Spleen (tissue), 11 donors: ENCODE data around the gene TWF2. TPM values are rescaled to one million over a fixed set of nuclear protein-coding genes. Genes with fewer than 3 reads are reported as not detected.
A peak's percentile ranks its signal among the peaks of the same experiment; 100 is the strongest.

Experiments
- DNase-seq: peaks from one replicate; pipeline ENCODE4 v3.0.0-alpha.2; 2020
- H3K27ac ChIP-seq, 8 donors: fragments of 200-600 bp; sonication (generic) in 7 of 8; 1 replicate in 4 of 8; 2 replicates in 4 of 8; pipeline versions ENCODE4 v1.5.0 to v1.8.0; 2016 to 2021; ENCODE audit warnings: inconsistent platforms in 4 of 8, mild to moderate bottlenecking in 4 of 8, moderate library complexity in 1 of 8
- H3K27me3 ChIP-seq, 7 donors: fragments of 200-600 bp; sonication (generic) in 6 of 7; replicated peaks in 1 of 7; 1 replicate in 4 of 7; 2 replicates in 3 of 7; pipeline versions ENCODE4 v1.5.0 to v1.8.0; 2016 to 2021; ENCODE audit warnings: inconsistent platforms in 3 of 7, mild to moderate bottlenecking in 1 of 7
- H3K36me3 ChIP-seq, 6 donors: fragments of 200-600 bp; sonication (generic) in 5 of 6; 1 replicate in 4 of 6; 2 replicates in 2 of 6; pipeline versions ENCODE4 v1.5.0 to v1.8.0; 2016 to 2021; ENCODE audit warnings: inconsistent platforms in 2 of 6
- H3K4me1 ChIP-seq, 6 donors: fragments of 200-600 bp; sonication (generic) in 5 of 6; 1 replicate in 3 of 6; 2 replicates in 3 of 6; pipeline versions ENCODE4 v1.5.0 to v1.8.0; 2016 to 2021; ENCODE audit warnings: inconsistent platforms in 3 of 6
- H3K4me3 ChIP-seq, 8 donors: fragments of 200-600 bp; sonication (generic) in 7 of 8; 1 replicate in 4 of 8; 2 replicates in 4 of 8; pipeline versions ENCODE4 v1.5.0 to v1.8.0; 2016 to 2021; ENCODE audit warnings: inconsistent platforms in 4 of 8, mild to moderate bottlenecking in 4 of 8, moderate library complexity in 2 of 8
- H3K9me3 ChIP-seq, 8 donors: fragments of 200-600 bp; sonication (generic) in 7 of 8; 1 replicate in 4 of 8; 2 replicates in 4 of 8; pipeline versions ENCODE4 v1.5.0 to v1.8.0; 2016 to 2021; ENCODE audit warnings: inconsistent platforms in 4 of 8
- POLR2A ChIP-seq, 3 donors: fragments of 450-650 bp; IDR thresholded peaks; one replicate each; pipeline ENCODE4 v1.5.1; 2017; ENCODE audit warnings: antibody characterized with exemption in 3 of 3, mild to moderate bottlenecking in 1 of 3
- POLR2AphosphoS5 ChIP-seq, 3 donors: sonication (generic); formaldehyde crosslinking; IDR thresholded peaks; one replicate each; pipeline ENCODE4 v1.5.1; 2017; ENCODE audit warnings: antibody characterized with exemption in 3 of 3
- WGBS, 5 donors: extraction: QIAGEN DNeasy Blood & Tissue Kit in 3 of 5; methylation state at CpG; one replicate each; pipeline versions ENCODE4 v1.1.5 to v1.1.7; 2013 to 2018; 5-methylcytosine and 5-hydroxymethylcytosine counted together
- intact Hi-C: fragments of 100-400 bp; cut with DNase I; formaldehyde crosslinking; loops from one replicate; pipeline ENCODE4 v1.15.0; 2023; ENCODE audit warnings: low total_unique reads
- polyA plus RNA-seq, 3 donors: library from polyadenylated mRNA; stranded (reverse); fragments of 200-250 nt; gene quantifications; one replicate each; pipeline ENCODE4 v1.2.1, GENCODE V29; 2013
- total RNA-seq, 7 donors: library from RNA; depleted of rRNA in 3 of 7; stranded (reverse); fragments of >200 nt in 3 of 7; fragmentation: NEBNext Ultra II Directional in 4 of 7; extraction: Animal tissue kit (Norgen Biotek cat#: 25700) in 4 of 7; gene quantifications; one replicate each; pipeline versions ENCODE4 v1.1.0 to v1.2.1, GENCODE V29; 2016 to 2021
- TF ChIP-seq, protein P1 (sequence below), 11 experiments: fragments of 200-600 bp in 7 of 11; fragments of 450-650 bp in 4 of 11; sonication (generic) in 4 of 11; IDR thresholded peaks in 8 of 11; conservative IDR thresholded peaks in 3 of 11; 1 replicate in 7 of 11; 2 replicates in 4 of 11; pipeline versions ENCODE4 v1.4.0 to v1.8.0; 2016 to 2021; ENCODE audit warnings: antibody characterized with exemption in 11 of 11, inconsistent platforms in 4 of 11, mild to moderate bottlenecking in 1 of 11
- donor health status: healthy with polysubstance abuse.
- donor health status: DM: no; HTN: no; CAD: no; lungs with moderate emphysema.
- donor health status: DM: no; HTN: no; CAD: no.
- donor health status: Bipolar disorder and iron deficiency.
- donor health status: healthy.
- donor health status: DM: no; HTN: no; CAD: no.
- donor health status: DM: yes; HTN: yes; CAD: no.

TWF2 gene
- total and polyA plus RNA-seq, 10 donors, result 47.3 to 109 (median 68.0) TPM

DNA sequence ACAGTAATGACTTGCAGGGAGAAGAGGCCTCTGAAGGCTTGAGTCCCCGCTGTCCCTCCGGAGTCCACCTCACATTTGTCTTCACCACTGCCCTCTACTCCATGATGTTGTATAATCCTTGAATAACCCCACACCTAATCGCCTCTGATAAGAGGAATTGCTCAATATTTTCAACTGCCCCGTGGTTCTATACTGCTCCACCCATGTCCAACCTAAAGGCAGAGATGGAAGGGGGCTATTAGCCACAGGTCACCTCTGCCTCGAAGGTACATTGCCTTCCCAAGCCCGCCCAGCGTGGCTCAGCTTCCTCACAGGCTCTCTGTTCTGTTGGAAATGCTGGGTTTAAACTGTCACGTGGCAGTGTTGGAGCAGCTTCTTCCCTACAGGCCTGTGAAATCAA lies 26.0 kb downstream of the TWF2 start:
- 72 to 94% (median 85%) methylated on average over 8 of the region's 8 CpGs for WGBS, 5 donors
- DNase-seq, result no peak
- Histone ChIP-seq H3K4me3 (no peak overlapping the region), H3K36me3 (peaks cover 0 to 84% (median 76%) of the 10 kb centered on the region in 6 donors), H3K27me3 (no peaks in the 10 kb centered on the region), H3K27ac (peak overlapping the region in 1 of 8 donors; percentile 85), H3K4me1 (peaks cover 17 to 40% (median 24%) of the 10 kb centered on the region in 6 donors), H3K9me3 (no peaks in the 10 kb centered on the region)
- intact Hi-C loops, result no loop called here
- TF ChIP-seq, protein P1, sequence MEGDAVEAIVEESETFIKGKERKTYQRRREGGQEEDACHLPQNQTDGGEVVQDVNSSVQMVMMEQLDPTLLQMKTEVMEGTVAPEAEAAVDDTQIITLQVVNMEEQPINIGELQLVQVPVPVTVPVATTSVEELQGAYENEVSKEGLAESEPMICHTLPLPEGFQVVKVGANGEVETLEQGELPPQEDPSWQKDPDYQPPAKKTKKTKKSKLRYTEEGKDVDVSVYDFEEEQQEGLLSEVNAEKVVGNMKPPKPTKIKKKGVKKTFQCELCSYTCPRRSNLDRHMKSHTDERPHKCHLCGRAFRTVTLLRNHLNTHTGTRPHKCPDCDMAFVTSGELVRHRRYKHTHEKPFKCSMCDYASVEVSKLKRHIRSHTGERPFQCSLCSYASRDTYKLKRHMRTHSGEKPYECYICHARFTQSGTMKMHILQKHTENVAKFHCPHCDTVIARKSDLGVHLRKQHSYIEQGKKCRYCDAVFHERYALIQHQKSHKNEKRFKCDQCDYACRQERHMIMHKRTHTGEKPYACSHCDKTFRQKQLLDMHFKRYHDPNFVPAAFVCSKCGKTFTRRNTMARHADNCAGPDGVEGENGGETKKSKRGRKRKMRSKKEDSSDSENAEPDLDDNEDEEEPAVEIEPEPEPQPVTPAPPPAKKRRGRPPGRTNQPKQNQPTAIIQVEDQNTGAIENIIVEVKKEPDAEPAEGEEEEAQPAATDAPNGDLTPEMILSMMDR (IDR thresholded peaks at IDR 0.05 in 8 of 11, conservative IDR thresholded peaks at IDR 0.05 in 3 of 11), result no peak
- no peak for TF ChIP-seq POLR2AphosphoS5 (IDR thresholded peaks at IDR 0.05)
- no peak for TF ChIP-seq POLR2A (IDR thresholded peaks at IDR 0.05)

DNA sequence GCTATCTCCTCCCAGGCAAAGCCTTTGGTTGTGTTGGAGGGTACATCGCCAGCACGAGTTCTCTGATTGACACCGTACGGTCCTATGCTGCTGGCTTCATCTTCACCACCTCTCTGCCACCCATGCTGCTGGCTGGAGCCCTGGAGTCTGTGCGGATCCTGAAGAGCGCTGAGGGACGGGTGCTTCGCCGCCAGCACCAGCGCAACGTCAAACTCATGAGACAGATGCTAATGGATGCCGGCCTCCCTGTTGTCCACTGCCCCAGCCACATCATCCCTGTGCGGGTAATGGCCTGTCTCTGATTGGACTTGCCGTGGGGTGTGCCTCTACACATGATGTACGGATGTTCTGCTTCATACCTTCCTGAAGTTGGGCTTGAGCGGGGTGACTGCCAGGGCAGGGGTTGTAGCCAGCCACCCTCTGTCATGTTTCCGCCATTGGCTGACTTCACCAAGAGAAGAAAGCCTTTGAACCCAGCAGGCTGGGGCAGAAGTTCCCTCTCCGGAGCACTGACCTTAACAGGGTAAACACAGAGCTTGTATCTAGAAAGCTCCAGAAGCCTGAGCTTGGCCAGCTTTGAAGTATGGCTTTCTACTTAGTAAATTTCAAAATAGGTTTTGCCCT lies 27.6 kb downstream of the TWF2 start:
- no peak overlapping the region for H3K4me3 ChIP-seq
- TF ChIP-seq, protein P1 (IDR thresholded peaks at IDR 0.05 in 8 of 11, conservative IDR thresholded peaks at IDR 0.05 in 3 of 11), result no peak
- no peak for TF ChIP-seq POLR2A (IDR thresholded peaks at IDR 0.05)
- TF ChIP-seq POLR2AphosphoS5 (IDR thresholded peaks at IDR 0.05), result peak in 2 of 3 donors; percentile 21 to 40
- peak overlapping the region in 5 of 8 donors; percentile 32 to 85 (median 73) for H3K27ac ChIP-seq
- no peaks in the 10 kb centered on the region for H3K9me3 ChIP-seq
- peaks cover 0 to 99% (median 92%) of the 10 kb centered on the region in 6 donors for H3K36me3 ChIP-seq
- intact Hi-C loops, result no loop called here
- no peaks in the 10 kb centered on the region for H3K27me3 ChIP-seq
- 94 to 97% (median 96%) methylated on average over 11 to 18 of the region's 18 CpGs for WGBS, 5 donors
- peaks cover under 1 to 24% (median 8%) of the 10 kb centered on the region in 6 donors for H3K4me1 ChIP-seq
- no peak for DNase-seq

DNA sequence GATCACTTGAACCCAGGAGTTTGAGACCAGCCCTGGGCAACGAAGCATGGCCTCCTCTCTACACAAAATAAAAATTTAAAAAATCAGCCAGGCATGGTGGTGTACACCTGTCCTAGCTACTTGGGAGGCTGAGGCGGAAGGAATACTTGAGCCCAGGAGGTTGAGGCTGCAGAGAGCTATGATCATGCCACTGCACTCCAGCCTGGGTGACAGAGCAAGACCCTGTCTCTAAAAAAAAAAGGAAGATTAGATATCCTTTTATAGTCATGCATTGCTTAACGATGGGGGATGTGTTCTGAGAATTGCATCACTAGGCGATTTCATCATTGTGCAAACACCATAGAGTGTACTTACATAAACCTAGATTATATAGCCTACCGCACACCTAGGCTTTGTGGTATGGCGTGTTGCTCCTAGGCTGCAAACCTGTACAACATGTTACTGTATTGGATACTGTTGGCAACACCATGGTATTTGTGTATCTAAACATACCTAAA lies 28.4 kb downstream of the TWF2 start:
- Histone ChIP-seq H3K4me1 (peaks cover 0 to 18% (median 3%) of the 10 kb centered on the region in 6 donors), H3K4me3 (peak overlapping the region in 1 of 8 donors; percentile 11), H3K27me3 (no peaks in the 10 kb centered on the region), H3K9me3 (no peaks in the 10 kb centered on the region), H3K36me3 (peaks cover 0 to 100% (median 100%) of the 10 kb centered on the region in 6 donors), H3K27ac (peak overlapping the region in 6 of 8 donors; percentile 32 to 85 (median 69))
- WGBS, 5 donors, result 58 to 82% (median 71%) methylated on average over 6 of the region's 6 CpGs
- no peak for DNase-seq
- intact Hi-C loops, result no loop called here
- no peak for TF ChIP-seq POLR2A (IDR thresholded peaks at IDR 0.05)
- TF ChIP-seq, protein P1 (IDR thresholded peaks at IDR 0.05 in 8 of 11, conservative IDR thresholded peaks at IDR 0.05 in 3 of 11), result no peak
- peak in 1 of 3 donors; percentile 36 for TF ChIP-seq POLR2AphosphoS5 (IDR thresholded peaks at IDR 0.05)

DNA sequence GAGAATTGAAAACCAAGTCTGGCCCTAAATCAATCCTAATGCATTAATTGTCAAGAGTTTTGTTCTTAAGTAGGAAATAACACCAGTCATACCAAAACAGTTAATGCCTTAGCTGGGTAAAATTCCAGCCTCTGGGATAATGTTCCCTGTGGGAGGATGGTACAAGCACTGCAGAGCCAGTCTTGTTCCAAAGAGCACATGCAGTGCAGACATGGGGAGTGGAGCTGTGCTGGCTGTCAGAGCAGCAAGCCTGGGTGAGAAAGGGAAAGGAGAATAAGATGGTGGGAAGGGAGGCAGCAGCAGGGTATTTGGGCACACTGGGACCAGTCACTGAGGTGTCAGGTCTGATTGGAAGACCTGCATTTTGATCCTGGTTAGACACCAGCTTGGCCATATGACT lies 28.9 kb downstream of the TWF2 start:
- no peak for DNase-seq
- intact Hi-C loops, result no loop called here
- Histone ChIP-seq H3K27me3 (no peaks in the 10 kb centered on the region), H3K4me1 (peaks cover 0 to 18% (median 3%) of the 10 kb centered on the region in 6 donors), H3K9me3 (no peaks in the 10 kb centered on the region), H3K4me3 (peak overlapping the region in 1 of 8 donors; percentile 11), H3K27ac (peak overlapping the region in 6 of 8 donors; percentile 32 to 85 (median 69)), H3K36me3 (peaks cover 0 to 100% (median 100%) of the 10 kb centered on the region in 6 donors)
- TF ChIP-seq POLR2AphosphoS5 (IDR thresholded peaks at IDR 0.05), result no peak
- TF ChIP-seq POLR2A (IDR thresholded peaks at IDR 0.05), result no peak
- TF ChIP-seq, protein P1 (IDR thresholded peaks at IDR 0.05 in 8 of 11, conservative IDR thresholded peaks at IDR 0.05 in 3 of 11), result no peak
